Measurements from ENCODE around the gene MACROD2. TPM values are rescaled to one million over a fixed set of nuclear protein-coding genes. Genes with fewer than 3 reads are reported as not detected.

MACROD2 gene
- total and polyA plus RNA-seq, 2 of the 4 experiments (the other 2 are of a cell fraction), result not detected

DNA sequence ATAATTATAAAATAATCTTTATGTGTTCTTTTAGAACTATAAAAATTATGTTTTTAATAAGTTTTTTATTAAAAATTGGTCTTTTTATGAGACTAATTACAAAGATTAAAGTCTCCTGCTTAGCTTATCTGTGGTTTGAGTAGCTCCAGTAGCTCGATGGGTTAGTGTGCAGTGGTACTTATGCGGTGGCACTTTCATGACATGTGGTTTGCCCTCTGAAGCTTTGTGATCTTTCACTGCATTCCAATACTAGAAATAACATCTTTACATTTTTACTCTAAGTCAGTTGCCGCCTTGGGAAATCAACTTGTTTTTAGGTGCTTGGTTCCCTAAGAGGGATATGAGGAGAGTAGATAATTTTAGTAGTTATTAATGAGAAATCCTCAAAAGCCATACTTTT lies 1041.6 kb downstream of the MACROD2 start:
- in situ Hi-C loops (cut with MboI; ENCODE audit: low sequenced_read_pairs), result no loop called here
- no peak overlapping the region for H3K23ac ChIP-seq (ENCODE audit: low read depth, low read length)
- H2AK9ac ChIP-seq (replicated peaks; ENCODE audit: low read depth, low read length, poor library complexity), result no peak overlapping the region
- no peak overlapping the region for H4K8ac ChIP-seq (ENCODE audit: low read depth in 2 of 2, low read length in 2 of 2)
- H3K27me3 ChIP-seq (ENCODE audit: control insufficient read depth, insufficient read depth, low read length), result no peaks in the 10 kb centered on the region
- no peak overlapping the region for H2AK5ac ChIP-seq (ENCODE audit: low read depth, low read length)
- no peaks in the 10 kb centered on the region for H3K4me1 ChIP-seq (ENCODE audit: control insufficient read depth, insufficient read depth, low read length)
- no peak overlapping the region for H3K18ac ChIP-seq (ENCODE audit: low read depth, low read length)
- no peak overlapping the region for H3K9ac ChIP-seq (ENCODE audit: low read depth, low read length)
- no peak overlapping the region for H3K4me2 ChIP-seq (ENCODE audit: low read depth, low read length)
- dilution Hi-C loops (cut with HindIII; ENCODE audit: low sequenced_read_pairs, unreplicated experiment), result no loop called here
- H3K9me3 ChIP-seq (ENCODE audit: control insufficient read depth, insufficient read depth, low read length), result peaks cover 4% of the 10 kb centered on the region; the same call in 1 of the 2 replicates
- H3K36me3 ChIP-seq (ENCODE audit: control insufficient read depth, insufficient read depth, low read length), result no peaks in the 10 kb centered on the region
- BruUV-seq (replicated peaks), result no TSS peak
- H4K20me1 ChIP-seq (ENCODE audit: insufficient read depth, low read length), result no peaks in the 10 kb centered on the region
- POLR2A ChIA-PET (ENCODE audit: unreplicated experiment), result no interaction called here
- H2BK5ac ChIP-seq (ENCODE audit: low read depth, low read length, poor library complexity, severe bottlenecking), result no peak overlapping the region
- H2AFZ ChIP-seq (replicated peaks; ENCODE audit: low read length, poor library complexity), result no peak overlapping the region
- no peak overlapping the region for H4K91ac ChIP-seq (ENCODE audit: insufficient read depth, low read depth, low read length)
- ATAC-seq (ENCODE audit: low read depth) (no peak), DNase-seq (no peak)
- TF ChIP-seq CEBPB (IDR thresholded peaks at IDR 0.05; ENCODE audit: low read depth, low read length) (no peak), FOS (IDR thresholded peaks at IDR 0.05; ENCODE audit: low read depth, low read length) (no peak), RFX5 (IDR thresholded peaks at IDR 0.05; ENCODE audit: low read depth, low read length) (no peak)
- H3K9me1 ChIP-seq (ENCODE audit: insufficient read depth, low read length), result no peaks in the 10 kb centered on the region
- H4K5ac ChIP-seq (ENCODE audit: low read depth, low read length), result no peak overlapping the region
- no peak overlapping the region for H3K56ac ChIP-seq (ENCODE audit: extremely low read depth, insufficient read depth, low read length)
- H3K79me1 ChIP-seq (ENCODE audit: low read depth in 1 of 2, low read length in 2 of 2), result no peaks in the 10 kb centered on the region
- H2BK120ac ChIP-seq (ENCODE audit: low read depth, low read length), result no peak overlapping the region
- no peak overlapping the region for H3K4ac ChIP-seq (ENCODE audit: low read depth, low read length)
- H3K14ac ChIP-seq (replicated peaks; ENCODE audit: low read depth, low read length), result no peak overlapping the region
- no peak overlapping the region for H3K27ac ChIP-seq (ENCODE audit: insufficient read depth, low read length)
- WGBS, 2 experiments (ENCODE audit: extremely low coverage in 2 of 2, insufficient read length in 1 of 2), result no CpG with 5 or more reads among the region's 3 CpGs
- no peak overlapping the region for H2BK20ac ChIP-seq (ENCODE audit: low read depth, low read length)
- H3K4me3 ChIP-seq (ENCODE audit: insufficient read depth, low read depth, low read length), result no peak overlapping the region
- H2BK15ac ChIP-seq (ENCODE audit: low read depth, low read length), result no peak overlapping the region
- CTCF ChIA-PET, result no interaction called here
- intact Hi-C loops (cut with micrococcal nuclease), result no loop called here

Measured in IMR-90 (cell line).